ENCODE measurements around the gene TGM1. TPM values are rescaled to one million over a fixed set of nuclear protein-coding genes. Genes with fewer than 3 reads are reported as not detected.

TGM1 gene
- total RNA-seq, 1 experiment from 2014 or later, result 3.2 TPM

DNA sequence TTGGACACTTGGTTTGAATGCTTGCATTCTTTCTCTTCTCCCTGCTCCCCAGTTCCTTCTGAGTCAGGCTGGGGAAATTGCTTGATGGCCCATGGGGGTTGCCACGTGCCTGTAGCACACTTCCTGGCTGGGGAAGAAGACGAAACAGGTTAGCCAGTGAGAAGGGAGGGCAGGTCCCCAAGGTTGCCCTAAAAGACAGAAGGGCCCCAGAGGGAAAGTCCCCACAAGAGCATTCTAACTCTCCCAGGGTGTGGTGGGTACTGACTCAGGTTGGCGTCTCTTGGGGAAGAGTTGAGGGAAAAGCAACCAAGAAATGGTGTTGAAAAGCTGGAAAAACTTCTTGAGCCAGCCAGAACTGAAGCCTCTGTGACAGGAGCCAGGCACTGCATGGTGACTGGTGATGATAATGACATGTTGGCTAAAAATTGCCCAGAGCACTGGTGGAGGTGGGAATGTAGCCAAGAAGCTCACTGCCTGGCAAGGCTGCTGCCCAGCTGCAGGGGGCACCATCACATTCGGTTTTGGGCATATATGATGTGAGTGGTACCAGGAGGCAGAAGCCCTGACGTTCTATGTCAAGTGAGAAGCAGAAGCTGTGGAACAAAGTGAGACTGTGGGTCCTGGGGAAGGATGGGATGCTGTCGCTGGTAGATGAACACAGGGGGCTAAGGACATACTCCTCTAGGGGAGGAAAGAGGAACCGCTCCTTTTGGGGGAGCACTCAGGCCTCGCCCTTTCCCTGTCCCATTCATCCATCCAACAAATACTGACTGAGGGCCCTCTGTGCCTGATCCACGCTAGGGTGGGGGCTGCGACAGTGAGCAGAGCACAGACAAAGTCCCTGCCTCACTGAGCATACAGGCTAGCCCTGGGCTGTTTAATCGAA is 16.6 kb upstream of the TGM1 start:
- Histone ChIP-seq H3K9me2 (replicated peaks; ENCODE audit: low read length) (no peaks in the 10 kb centered on the region), H3K27me3 (ENCODE audit: low read length) (no peaks in the 10 kb centered on the region), H3K27ac (ENCODE audit: low read length) (no peak overlapping the region), H3K9me3 (ENCODE audit: low read length) (no peaks in the 10 kb centered on the region), H3K9ac (ENCODE audit: low read length) (no peak overlapping the region), H3K4me2 (ENCODE audit: low read length) (no peak overlapping the region), H3F3A (ENCODE audit: low read length, unreplicated experiment) (no peaks in the 10 kb centered on the region), H3K36me3 (ENCODE audit: low read depth, low read length) (no peaks in the 10 kb centered on the region), H4K20me1 (ENCODE audit: low read length) (no peaks in the 10 kb centered on the region), H2AFZ (ENCODE audit: low read length) (no peak overlapping the region), H3K4me1 (ENCODE audit: insufficient read depth, low read length) (peaks cover 7% of the 10 kb centered on the region), H3K4me3 (ENCODE audit: low read length) (no peak overlapping the region), H3K79me2 (ENCODE audit: low read length) (no peaks in the 10 kb centered on the region)
- ChIA-PET CTCF (interaction anchor here (0.7 to 1.0 kb wide), 2 partner anchors 17 to 18 kb away, joined by 3 read pairs; no protein-coding TSS in a partner anchor), POLR2A (ENCODE audit: unreplicated experiment) (interaction anchor here (0.7 kb wide), 1 partner anchor 8 kb away, joined by 3 read pairs; the partner anchor contains the start of gene RABGGTA)
- ATAC-seq (no peak), DNase-seq (peak; percentile 56)
- no TSS peak for BruUV-seq (replicated peaks)
- intact Hi-C loops (cut with micrococcal nuclease), result no loop called here
- TF ChIP-seq EZH2 (IDR thresholded peaks at IDR 0.05; ENCODE audit: low read length, unreplicated experiment) (no peak), EZH2phosphoT487 (IDR thresholded peaks at IDR 0.05; ENCODE audit: borderline replicate concordance, low read length) (no peak)
- TF ChIP-seq, protein P1, sequence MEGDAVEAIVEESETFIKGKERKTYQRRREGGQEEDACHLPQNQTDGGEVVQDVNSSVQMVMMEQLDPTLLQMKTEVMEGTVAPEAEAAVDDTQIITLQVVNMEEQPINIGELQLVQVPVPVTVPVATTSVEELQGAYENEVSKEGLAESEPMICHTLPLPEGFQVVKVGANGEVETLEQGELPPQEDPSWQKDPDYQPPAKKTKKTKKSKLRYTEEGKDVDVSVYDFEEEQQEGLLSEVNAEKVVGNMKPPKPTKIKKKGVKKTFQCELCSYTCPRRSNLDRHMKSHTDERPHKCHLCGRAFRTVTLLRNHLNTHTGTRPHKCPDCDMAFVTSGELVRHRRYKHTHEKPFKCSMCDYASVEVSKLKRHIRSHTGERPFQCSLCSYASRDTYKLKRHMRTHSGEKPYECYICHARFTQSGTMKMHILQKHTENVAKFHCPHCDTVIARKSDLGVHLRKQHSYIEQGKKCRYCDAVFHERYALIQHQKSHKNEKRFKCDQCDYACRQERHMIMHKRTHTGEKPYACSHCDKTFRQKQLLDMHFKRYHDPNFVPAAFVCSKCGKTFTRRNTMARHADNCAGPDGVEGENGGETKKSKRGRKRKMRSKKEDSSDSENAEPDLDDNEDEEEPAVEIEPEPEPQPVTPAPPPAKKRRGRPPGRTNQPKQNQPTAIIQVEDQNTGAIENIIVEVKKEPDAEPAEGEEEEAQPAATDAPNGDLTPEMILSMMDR (conservative IDR thresholded peaks at IDR 0.05; ENCODE audit: low read depth, low read length), result peak; percentile 56; the same call in 1 of the 2 replicates

DNA sequence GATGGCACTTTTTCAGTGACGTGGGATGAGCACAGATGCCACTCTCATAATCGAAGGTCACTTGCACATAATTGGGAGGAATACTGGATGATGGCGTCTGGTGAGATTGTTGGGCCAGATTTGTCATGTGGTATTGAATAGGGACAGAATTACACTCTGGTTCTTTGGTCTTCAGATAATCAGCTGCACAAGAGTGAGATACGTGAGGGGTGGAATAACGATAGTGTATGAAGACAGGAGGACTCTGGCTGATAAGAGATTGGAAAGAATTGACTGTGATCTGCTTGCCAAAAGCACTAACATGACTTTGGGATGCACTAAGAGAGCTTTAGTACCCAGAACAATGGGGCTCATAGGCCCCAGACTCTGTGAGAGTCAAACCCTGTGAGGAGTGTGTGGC is 15.4 kb upstream of the TGM1 start:
- intact Hi-C loops (cut with micrococcal nuclease), result no loop called here
- ChIA-PET POLR2A (ENCODE audit: unreplicated experiment) (no interaction called here), CTCF (no interaction called here)
- no peak overlapping the region for H3K27ac ChIP-seq (ENCODE audit: low read length)
- no peak overlapping the region for H3K9ac ChIP-seq (ENCODE audit: low read length)
- no peaks in the 10 kb centered on the region for H3F3A ChIP-seq (ENCODE audit: low read length, unreplicated experiment)
- no peak overlapping the region for H3K4me3 ChIP-seq (ENCODE audit: low read length)
- H2AFZ ChIP-seq (ENCODE audit: low read length), result no peak overlapping the region
- H3K36me3 ChIP-seq (ENCODE audit: low read depth, low read length), result no peaks in the 10 kb centered on the region
- BruUV-seq (replicated peaks), result no TSS peak
- DNase-seq (no peak), ATAC-seq (no peak)
- H3K9me2 ChIP-seq (replicated peaks; ENCODE audit: low read length), result no peaks in the 10 kb centered on the region
- H3K4me1 ChIP-seq (ENCODE audit: insufficient read depth, low read length), result peaks cover 16% of the 10 kb centered on the region
- no peak overlapping the region for H3K4me2 ChIP-seq (ENCODE audit: low read length)
- H3K27me3 ChIP-seq (ENCODE audit: low read length), result no peaks in the 10 kb centered on the region
- no peaks in the 10 kb centered on the region for H3K79me2 ChIP-seq (ENCODE audit: low read length)
- no peaks in the 10 kb centered on the region for H3K9me3 ChIP-seq (ENCODE audit: low read length)
- no peaks in the 10 kb centered on the region for H4K20me1 ChIP-seq (ENCODE audit: low read length)
- TF ChIP-seq, protein P1 (conservative IDR thresholded peaks at IDR 0.05; ENCODE audit: low read depth, low read length), result no peak
- TF ChIP-seq EZH2 (IDR thresholded peaks at IDR 0.05; ENCODE audit: low read length, unreplicated experiment) (no peak), EZH2phosphoT487 (IDR thresholded peaks at IDR 0.05; ENCODE audit: borderline replicate concordance, low read length) (no peak)
